SU-DHL-6 (cell line): ENCODE measurements around the gene EVC.

Source experiments
- EZH2phosphoT487 ChIP-seq: fragments of 200-600 bp; sonication (generic), shearing (Covaris generic); conservative IDR thresholded peaks from 2 replicates; pipeline ENCODE4 v1.6.1; 2018; ENCODE audit warnings: mild to moderate bottlenecking, antibody characterized with exemption, low read length, moderate library complexity, mixed read lengths
- TF ChIP-seq, protein P1 (sequence below): fragments of 200-600 bp; sonication (generic); IDR thresholded peaks from one replicate; pipeline ENCODE4 v1.5.1; 2017; ENCODE audit warnings: antibody characterized with exemption, mild to moderate bottlenecking, low read length, moderate library complexity; ENCODE audit not compliant: insufficient read depth, poor library complexity, severe bottlenecking

DNA sequence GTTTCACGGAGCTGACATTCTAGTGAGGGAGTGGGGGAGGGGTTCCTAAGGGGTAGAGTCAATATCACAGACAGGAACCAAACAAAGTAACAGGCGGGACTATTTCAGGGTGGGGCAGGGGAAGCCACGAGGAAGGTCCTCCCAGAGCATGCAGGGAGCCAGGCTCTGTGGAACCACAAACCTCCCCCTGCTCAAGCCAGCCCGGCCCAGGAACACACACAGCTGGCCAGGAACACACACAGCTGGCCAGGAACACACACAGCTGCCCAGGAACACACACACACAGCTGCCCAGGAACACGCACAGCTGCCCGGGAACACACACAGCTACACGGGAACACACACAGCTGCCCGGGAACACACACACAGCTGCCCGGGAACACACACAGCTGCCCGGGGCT lies 27.4 kb upstream of the EVC start:
- TF ChIP-seq, protein P1, sequence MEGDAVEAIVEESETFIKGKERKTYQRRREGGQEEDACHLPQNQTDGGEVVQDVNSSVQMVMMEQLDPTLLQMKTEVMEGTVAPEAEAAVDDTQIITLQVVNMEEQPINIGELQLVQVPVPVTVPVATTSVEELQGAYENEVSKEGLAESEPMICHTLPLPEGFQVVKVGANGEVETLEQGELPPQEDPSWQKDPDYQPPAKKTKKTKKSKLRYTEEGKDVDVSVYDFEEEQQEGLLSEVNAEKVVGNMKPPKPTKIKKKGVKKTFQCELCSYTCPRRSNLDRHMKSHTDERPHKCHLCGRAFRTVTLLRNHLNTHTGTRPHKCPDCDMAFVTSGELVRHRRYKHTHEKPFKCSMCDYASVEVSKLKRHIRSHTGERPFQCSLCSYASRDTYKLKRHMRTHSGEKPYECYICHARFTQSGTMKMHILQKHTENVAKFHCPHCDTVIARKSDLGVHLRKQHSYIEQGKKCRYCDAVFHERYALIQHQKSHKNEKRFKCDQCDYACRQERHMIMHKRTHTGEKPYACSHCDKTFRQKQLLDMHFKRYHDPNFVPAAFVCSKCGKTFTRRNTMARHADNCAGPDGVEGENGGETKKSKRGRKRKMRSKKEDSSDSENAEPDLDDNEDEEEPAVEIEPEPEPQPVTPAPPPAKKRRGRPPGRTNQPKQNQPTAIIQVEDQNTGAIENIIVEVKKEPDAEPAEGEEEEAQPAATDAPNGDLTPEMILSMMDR: no peak
- TF ChIP-seq EZH2phosphoT487: no peak
